Measurements from ENCODE around the gene COL19A1.

Gene COL19A1

GRCh38 chr6:70215460-70216108 is 349.2 kb downstream of the COL19A1 start:
- no peaks in the 10 kb centered on the region for H3K9me3 ChIP-seq (ENCODE audit: insufficient read depth, low read length)
- H3K9ac ChIP-seq (ENCODE audit: low read length): no peak overlapping the region
- H3F3A ChIP-seq (ENCODE audit: insufficient read depth): no peaks in the 10 kb centered on the region
- H3K36me3 ChIP-seq (ENCODE audit: low read length): no peaks in the 10 kb centered on the region
- H3K4me3 ChIP-seq (ENCODE audit: insufficient read depth, low read length, poor library complexity, severe bottlenecking): no peak overlapping the region
- no peaks in the 10 kb centered on the region for H3K27me3 ChIP-seq (ENCODE audit: low read length)
- H4K20me1 ChIP-seq (ENCODE audit: low read depth, low read length): no peaks in the 10 kb centered on the region
- no peak for TF ChIP-seq EZH2phosphoT487 (conservative IDR thresholded peaks at IDR 0.05; ENCODE audit: low read length)
- TF ChIP-seq CTCF (IDR thresholded peaks at IDR 0.05; ENCODE audit: insufficient read depth, low read length, poor library complexity, severe bottlenecking): no peak
- H2AFZ ChIP-seq (ENCODE audit: low read depth, low read length, severe bottlenecking): no peak overlapping the region
- H3K4me2 ChIP-seq (ENCODE audit: low read depth, low read length, poor library complexity, severe bottlenecking): no peak overlapping the region
- no peaks in the 10 kb centered on the region for H3K79me2 ChIP-seq (ENCODE audit: insufficient read depth, low read length)
- H3K27ac ChIP-seq (ENCODE audit: low read depth, low read length): no peak overlapping the region
- no peaks in the 10 kb centered on the region for H3K9me2 ChIP-seq (replicated peaks; ENCODE audit: insufficient read depth, low read length)

GRCh38 chr6:70216767-70217166 is 350.4 kb downstream of the COL19A1 start:
- no peak overlapping the region for H2AFZ ChIP-seq (ENCODE audit: low read depth, low read length, severe bottlenecking)
- no peaks in the 10 kb centered on the region for H3K9me2 ChIP-seq (replicated peaks; ENCODE audit: insufficient read depth, low read length)
- H4K20me1 ChIP-seq (ENCODE audit: low read depth, low read length): no peaks in the 10 kb centered on the region
- no peaks in the 10 kb centered on the region for H3K27me3 ChIP-seq (ENCODE audit: low read length)
- no peak overlapping the region for H3K27ac ChIP-seq (ENCODE audit: low read depth, low read length)
- no peak for TF ChIP-seq EZH2phosphoT487 (conservative IDR thresholded peaks at IDR 0.05; ENCODE audit: low read length)
- no peak for TF ChIP-seq CTCF (IDR thresholded peaks at IDR 0.05; ENCODE audit: insufficient read depth, low read length, poor library complexity, severe bottlenecking)
- H3F3A ChIP-seq (ENCODE audit: insufficient read depth): no peaks in the 10 kb centered on the region
- H3K4me3 ChIP-seq (ENCODE audit: insufficient read depth, low read length, poor library complexity, severe bottlenecking): no peak overlapping the region
- no peaks in the 10 kb centered on the region for H3K36me3 ChIP-seq (ENCODE audit: low read length)
- H3K4me2 ChIP-seq (ENCODE audit: low read depth, low read length, poor library complexity, severe bottlenecking): no peak overlapping the region
- no peaks in the 10 kb centered on the region for H3K79me2 ChIP-seq (ENCODE audit: insufficient read depth, low read length)
- H3K9me3 ChIP-seq (ENCODE audit: insufficient read depth, low read length): no peaks in the 10 kb centered on the region
- no peak overlapping the region for H3K9ac ChIP-seq (ENCODE audit: low read length)

GRCh38 chr6:70219943-70220613 is 353.7 kb downstream of the COL19A1 start:
- Histone ChIP-seq H3K9me2 (replicated peaks; ENCODE audit: insufficient read depth, low read length) (no peaks in the 10 kb centered on the region), H4K20me1 (ENCODE audit: low read depth, low read length) (no peaks in the 10 kb centered on the region), H3K36me3 (ENCODE audit: low read length) (no peaks in the 10 kb centered on the region), H3K27ac (ENCODE audit: low read depth, low read length) (no peak overlapping the region), H2AFZ (ENCODE audit: low read depth, low read length, severe bottlenecking) (no peak overlapping the region), H3K4me2 (ENCODE audit: low read depth, low read length, poor library complexity, severe bottlenecking) (no peak overlapping the region), H3K4me3 (ENCODE audit: insufficient read depth, low read length, poor library complexity, severe bottlenecking) (no peak overlapping the region), H3K27me3 (ENCODE audit: low read length) (no peaks in the 10 kb centered on the region), H3K9ac (ENCODE audit: low read length) (no peak overlapping the region), H3F3A (ENCODE audit: insufficient read depth) (no peaks in the 10 kb centered on the region), H3K9me3 (ENCODE audit: insufficient read depth, low read length) (no peaks in the 10 kb centered on the region), H3K79me2 (ENCODE audit: insufficient read depth, low read length) (no peaks in the 10 kb centered on the region)
- TF ChIP-seq EZH2phosphoT487 (conservative IDR thresholded peaks at IDR 0.05; ENCODE audit: low read length) (no peak), CTCF (IDR thresholded peaks at IDR 0.05; ENCODE audit: insufficient read depth, low read length, poor library complexity, severe bottlenecking) (no peak)

Data from SU-DHL-6 (cell line).